Left kidney (tissue), 2 donors: ENCODE results near the gene EFHC1. TPM values are rescaled to one million over a fixed set of nuclear protein-coding genes. Genes with fewer than 3 reads are reported as not detected.

Source experiments
- DNase-seq: peaks from one replicate; pipeline ENCODE4 v3.0.0-alpha.2; 2013
- polyA plus RNA-seq: library from polyadenylated mRNA; unstranded; fragments of 120-200 nt; gene quantifications from one replicate; pipeline ENCODE4 v1.2.1, GENCODE V29; 2013; ENCODE audit not compliant: insufficient read length

The EFHC1 gene
- polyA plus RNA-seq, 1 donor, result 88.3 TPM

- no peak for DNase-seq
Measured at GRCh38 chr6:52517502-52518278, 97.5 kb downstream of the EFHC1 start.

DNA sequence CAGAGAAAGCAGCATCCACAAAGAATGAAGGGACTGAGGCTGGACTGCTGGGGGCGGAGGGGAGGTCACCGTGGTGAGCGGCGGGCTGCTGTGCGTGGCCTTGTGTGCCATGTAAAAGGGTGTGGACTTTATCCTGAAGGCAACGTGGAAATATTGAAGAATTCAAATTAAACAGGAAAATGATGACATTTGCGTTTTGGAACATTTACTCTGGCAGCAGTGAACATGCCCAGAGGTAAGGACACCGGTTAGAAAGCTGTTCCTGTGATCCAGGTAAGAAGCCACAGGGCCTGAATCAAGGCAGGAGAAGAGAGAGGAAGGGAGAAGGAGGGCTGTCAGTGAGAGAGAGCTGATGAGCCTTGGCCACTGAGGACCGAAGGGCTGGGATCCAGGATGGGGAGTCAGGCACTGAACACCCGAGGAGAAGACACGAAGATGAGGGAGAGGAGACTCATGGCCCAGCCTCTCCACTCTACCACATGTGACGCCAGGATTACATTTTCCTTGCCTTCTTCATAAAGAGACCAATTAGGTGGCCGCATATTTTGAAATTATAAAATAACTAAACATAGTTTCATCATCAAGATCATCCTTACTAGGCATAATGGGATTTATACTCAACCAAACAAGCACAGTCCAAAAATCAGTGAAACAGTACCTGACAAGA, 98.3 kb downstream of the EFHC1 start:
- DNase-seq, result no peak

GRCh38 chr6:52519618-52520017, 99.5 kb downstream of the EFHC1 start:
- no peak for DNase-seq

GRCh38 chr6:52522151-52522626, 102.0 kb downstream of the EFHC1 start:
- no peak for DNase-seq

GRCh38 chr6:52522655-52523054, 102.5 kb downstream of the EFHC1 start:
- no peak for DNase-seq

DNA sequence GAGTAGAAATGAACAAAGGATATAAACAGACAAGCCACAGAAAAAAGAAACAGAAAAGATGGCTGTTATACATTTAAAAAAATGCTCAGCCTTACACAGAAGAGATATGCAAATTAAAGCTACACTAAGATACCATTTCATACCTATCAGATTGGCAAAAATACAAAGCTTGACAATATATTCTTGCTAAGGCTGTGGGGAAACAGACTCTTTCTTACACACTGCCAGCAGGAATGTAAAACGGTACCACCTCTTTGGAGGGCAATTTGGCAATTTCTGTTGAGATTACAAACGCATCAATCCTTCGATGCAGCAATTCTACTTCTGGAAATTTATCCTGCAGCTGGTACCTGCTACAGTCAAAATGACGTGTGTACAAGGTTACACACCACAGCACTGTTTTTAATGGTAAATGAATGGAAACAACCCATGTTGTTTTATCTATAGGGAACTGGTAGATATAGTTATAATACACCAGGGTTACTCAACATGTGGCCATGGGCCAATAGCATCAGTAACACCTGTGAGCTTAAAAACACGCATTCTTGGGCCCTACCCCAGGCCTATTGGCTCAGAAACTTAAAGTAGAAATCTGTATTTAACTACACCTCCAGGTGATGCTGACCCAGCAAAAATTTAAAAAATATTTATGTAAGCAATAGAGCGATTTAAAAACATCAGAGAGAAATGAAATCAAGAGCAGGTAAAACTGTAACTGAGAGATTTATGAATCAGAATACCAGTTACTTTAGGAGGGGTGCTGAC, 103.4 kb downstream of the EFHC1 start:
- DNase-seq, result no peak

DNA sequence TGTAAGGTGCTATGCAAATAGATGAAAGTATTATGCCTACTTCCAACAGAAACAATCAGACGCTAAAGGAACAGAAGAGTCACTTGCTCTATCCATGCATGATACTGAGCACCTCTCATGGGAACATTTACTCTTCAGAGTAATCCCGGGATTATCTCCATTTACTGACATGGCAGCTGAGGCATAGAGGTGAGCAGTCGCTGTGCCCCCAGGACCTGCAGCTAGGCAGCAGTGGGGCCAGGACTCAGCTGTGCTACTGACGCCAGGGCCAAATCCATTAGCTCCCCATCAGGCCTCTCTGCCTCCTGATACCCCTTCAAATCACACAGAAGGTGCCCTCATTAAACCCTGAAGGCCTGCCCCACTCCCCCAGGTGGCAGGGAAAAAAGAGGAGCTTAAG, 104.8 kb downstream of the EFHC1 start:
- no peak for DNase-seq

- DNase-seq, result no peak
Measured at GRCh38 chr6:52526634-52527033, 106.5 kb downstream of the EFHC1 start.

GRCh38 chr6:52527436-52527835, 107.3 kb downstream of the EFHC1 start:
- no peak for DNase-seq

GRCh38 chr6:52529311-52529710, 109.2 kb downstream of the EFHC1 start:
- DNase-seq, result no peak

GRCh38 chr6:52530351-52530750, 110.2 kb downstream of the EFHC1 start:
- DNase-seq, result no peak

DNA sequence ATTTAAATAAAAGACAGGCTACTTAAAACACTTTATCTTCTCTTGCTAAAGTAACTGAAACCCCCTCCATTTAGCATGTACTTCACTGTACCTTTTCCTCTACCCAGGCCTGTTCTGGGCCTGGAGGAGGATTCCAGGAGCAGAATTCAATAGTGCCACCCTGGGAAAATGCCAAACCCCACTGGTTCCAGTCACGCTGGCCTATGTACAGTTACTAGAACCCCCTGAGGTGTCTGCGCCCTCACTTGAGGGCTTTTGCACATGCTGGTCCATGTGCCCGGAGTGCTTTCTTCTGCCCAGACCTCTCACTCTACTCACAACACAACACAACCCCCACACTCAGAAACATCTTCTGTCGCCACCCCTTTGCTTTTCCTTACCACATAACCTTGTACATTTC, 111.3 kb downstream of the EFHC1 start:
- DNase-seq, result no peak

DNA sequence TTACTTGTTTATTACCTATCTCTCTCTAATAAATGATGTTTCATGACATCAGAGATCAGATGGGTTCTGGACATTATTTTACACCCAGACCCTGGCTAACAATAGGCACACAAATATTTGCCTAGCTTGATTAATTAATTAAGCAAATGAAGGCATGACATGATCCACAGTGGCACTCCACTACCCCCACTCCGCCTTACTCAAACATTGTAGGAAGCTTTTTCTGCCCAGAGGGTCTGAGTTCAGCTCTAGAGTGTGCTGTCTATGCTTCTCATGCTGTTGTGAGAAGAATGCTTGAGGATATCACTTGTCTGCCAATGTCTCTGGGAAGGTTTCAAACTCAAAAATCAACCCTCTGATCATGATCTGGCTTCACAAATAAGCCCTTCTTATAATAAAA, 111.7 kb downstream of the EFHC1 start:
- no peak for DNase-seq

DNA sequence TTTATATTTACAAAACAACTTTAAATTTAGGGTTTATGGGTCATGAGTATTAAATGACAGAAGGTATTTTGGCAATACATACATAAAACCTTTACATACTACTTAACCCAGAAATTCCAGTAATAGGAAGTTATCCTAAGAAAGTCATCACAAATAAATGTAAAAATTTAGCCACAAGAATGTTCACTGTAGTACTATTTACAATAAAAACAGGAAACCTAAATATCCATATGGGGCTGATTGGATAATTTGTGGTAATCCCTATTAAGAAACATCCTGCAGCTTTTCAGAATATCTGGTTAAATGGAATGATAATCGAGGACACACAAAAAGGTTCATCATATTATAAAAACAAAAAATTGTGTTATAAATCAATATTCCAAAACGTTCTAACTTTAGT, 112.3 kb downstream of the EFHC1 start:
- no peak for DNase-seq

GRCh38 chr6:52533491-52533890, 113.3 kb downstream of the EFHC1 start:
- DNase-seq, result no peak

DNA sequence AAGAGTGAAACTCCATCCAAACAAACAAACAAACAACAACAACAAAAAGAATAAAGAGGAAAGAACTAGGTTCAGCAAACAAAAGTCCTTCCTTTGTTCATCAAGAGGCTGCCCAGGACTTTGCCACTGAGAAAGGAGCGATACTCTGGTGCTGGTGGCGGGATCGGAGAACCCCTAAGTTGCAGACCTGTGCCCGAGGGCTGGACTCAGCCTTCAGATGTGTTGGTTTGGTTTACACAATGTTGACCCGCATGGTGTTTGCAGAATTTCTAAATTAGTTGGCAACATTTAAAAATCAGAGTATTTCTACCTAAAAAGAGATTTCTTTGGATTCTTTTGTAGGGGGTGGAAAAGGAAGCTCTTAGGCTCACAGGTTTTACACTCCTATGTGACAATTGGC, 114.2 kb downstream of the EFHC1 start:
- no peak for DNase-seq

DNA sequence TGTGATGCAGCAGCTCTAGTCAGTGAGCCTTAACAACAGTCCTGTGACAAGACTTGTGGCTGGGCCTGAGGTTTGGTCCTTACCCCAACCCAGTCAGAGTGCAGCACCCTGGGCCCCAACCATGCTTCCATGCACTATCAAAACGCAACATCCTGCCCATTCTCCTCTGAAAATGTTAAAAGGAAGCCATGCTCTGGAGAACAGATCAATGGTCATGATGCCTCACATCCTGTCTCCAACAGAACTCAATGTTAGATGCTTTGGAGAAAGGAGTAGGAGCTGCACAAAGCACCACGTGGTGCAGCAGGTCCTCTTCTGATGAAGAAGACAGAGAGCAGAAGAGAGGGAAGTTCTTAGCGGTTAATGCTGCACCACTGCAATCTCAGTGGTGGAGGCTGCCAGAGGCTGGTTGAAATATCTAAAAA, 114.8 kb downstream of the EFHC1 start:
- DNase-seq, result no peak

DNA sequence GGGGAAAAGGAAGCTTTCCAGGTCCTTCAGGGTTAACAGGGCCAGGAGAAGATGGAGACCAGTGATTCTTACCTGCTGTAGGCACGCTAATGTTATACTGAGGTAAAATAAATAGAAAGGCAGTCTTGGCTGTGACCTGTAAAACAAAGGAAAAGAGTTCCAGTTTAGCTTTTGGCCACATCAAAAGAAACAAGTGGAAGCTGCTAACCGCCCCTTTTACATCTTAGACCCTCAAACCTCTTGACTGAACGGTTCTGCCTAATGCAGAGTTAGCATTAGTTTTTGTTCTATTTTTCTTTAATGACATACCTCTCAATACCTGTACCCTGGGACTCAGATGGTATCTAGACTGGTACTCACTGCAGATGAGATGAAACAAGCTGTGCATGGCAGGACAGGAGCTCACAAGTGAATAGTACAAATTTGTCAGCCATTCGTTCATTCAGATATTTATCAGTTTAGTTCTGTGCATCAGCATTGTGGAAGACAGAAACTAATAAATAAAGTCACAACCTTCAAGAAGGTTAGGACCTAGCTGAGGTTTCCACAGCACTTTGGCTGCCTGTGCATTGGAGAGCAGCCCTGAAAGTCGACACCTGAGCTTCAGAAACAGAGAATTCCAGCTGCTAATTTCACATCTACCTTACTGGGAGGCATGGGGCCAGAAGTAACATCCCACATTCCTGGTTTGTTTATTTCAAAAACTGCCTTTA, 115.7 kb downstream of the EFHC1 start:
- no peak for DNase-seq

DNA sequence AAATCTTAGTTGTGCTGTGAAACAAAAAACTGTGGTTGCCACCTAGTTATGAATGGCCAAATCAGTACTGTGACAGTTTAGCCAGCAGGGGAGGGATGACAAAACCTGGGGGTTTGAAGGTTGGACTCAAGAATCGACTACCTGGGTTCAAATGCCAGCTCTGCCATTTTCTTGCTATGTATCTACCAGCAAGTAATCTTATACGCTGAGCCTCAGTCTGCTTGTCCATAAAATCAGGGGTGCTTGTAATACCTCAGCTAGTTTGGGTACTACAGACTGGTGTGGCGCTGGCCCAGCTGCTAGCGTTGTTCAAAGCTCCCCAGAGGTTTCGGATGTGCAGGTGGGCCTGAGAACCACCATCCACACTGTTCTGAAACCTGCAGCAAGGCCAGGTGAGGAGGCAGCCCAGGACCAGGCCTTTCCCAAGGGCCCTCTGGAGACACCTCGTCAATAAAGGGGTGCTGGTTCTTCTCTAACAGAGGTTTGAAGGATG, 116.3 kb downstream of the EFHC1 start:
- no peak for DNase-seq

- no peak for DNase-seq
Measured at GRCh38 chr6:52537001-52537753, 117.0 kb downstream of the EFHC1 start.

- no peak for DNase-seq
Measured at GRCh38 chr6:52538252-52538900, 118.2 kb downstream of the EFHC1 start.
